ENCODE results near the gene MAS1.
"Not testable (repeated sequence)": the region's sequence is repeated elsewhere in the genome, so short reads cannot be mapped to it uniquely, and the experiment has no call there.

Gene MAS1

GRCh38 chr6:159854959-159855358, 35.8 kb upstream of the MAS1 start:
- ChIA-PET CTCF (interaction anchor here (1.3 kb wide), 1 partner anchor 89 kb away, joined by 3 read pairs; no protein-coding TSS in a partner anchor), POLR2A (no interaction called here)
- no peak for DNase-seq (ENCODE audit: extremely low spot score)
- no peak for TF ChIP-seq CTCF (IDR thresholded peaks at IDR 0.05; ENCODE audit: control extremely low read depth, extremely low read depth, low read depth, missing control alignments)

- no peak for TF ChIP-seq CTCF (IDR thresholded peaks at IDR 0.05; ENCODE audit: control extremely low read depth, extremely low read depth, low read depth, missing control alignments)
- DNase-seq (ENCODE audit: extremely low spot score): no peak
- CTCF ChIA-PET: interaction anchor here (1.6 kb wide), 1 partner anchor 12 kb away, joined by 4 read pairs; no protein-coding TSS in a partner anchor
- POLR2A ChIA-PET: no interaction called here
These were observed 32.5 kb upstream of the MAS1 start for GRCh38 chr6:159858259-159858658.

DNA sequence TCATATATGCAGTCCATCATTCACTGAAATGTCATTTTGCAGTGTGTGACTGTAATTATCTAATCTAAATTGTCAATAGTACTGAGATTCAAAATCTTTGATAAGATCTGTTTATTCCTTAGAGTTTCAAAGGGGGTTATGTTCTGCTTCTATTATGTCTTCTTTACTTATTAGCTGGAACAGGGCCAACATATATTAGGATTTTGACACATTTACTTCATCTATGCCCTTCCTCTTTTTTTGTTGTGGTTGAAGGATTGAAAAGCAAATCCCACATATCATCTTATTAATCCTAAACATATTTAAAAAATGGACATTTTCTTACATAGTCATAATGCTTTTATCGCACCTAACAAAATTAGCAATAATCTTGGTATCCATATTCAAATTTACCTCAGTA, 30.3 kb upstream of the MAS1 start:
- TF ChIP-seq CTCF (IDR thresholded peaks at IDR 0.05; ENCODE audit: control extremely low read depth, extremely low read depth, low read depth, missing control alignments): no peak
- CTCF ChIA-PET: interaction anchor here (1.0 kb wide), 1 partner anchor 9 kb away, joined by 3 read pairs; no protein-coding TSS in a partner anchor
- POLR2A ChIA-PET: no interaction called here
- no peak for DNase-seq (ENCODE audit: extremely low spot score)

- ChIA-PET POLR2A (no interaction called here), CTCF (interaction anchor here (0.9 to 1.6 kb wide), 3 partner anchors 43 to 672 kb away, joined by 3 read pairs; no protein-coding TSS in a partner anchor)
- no peak for TF ChIP-seq CTCF (IDR thresholded peaks at IDR 0.05; ENCODE audit: control extremely low read depth, extremely low read depth, low read depth, missing control alignments)
- DNase-seq (ENCODE audit: extremely low spot score): no peak
These were observed 28.7 kb upstream of the MAS1 start for GRCh38 chr6:159862103-159862502.

GRCh38 chr6:159863341-159863740, 27.4 kb upstream of the MAS1 start:
- TF ChIP-seq CTCF (IDR thresholded peaks at IDR 0.05; ENCODE audit: control extremely low read depth, extremely low read depth, low read depth, missing control alignments): peak; percentile 49
- POLR2A ChIA-PET: not testable (repeated sequence)
- CTCF ChIA-PET: interaction anchor here (0.6 to 1.7 kb wide), 19 partner anchors 10 to 671 kb away, joined by 3 to 21 read pairs (median 3); no protein-coding TSS in a partner anchor
- DNase-seq (ENCODE audit: extremely low spot score): peak; percentile 65

- ChIA-PET POLR2A (no interaction called here), CTCF (interaction anchor here (1.7 to 2.5 kb wide), 2 partner anchors 12 to 590 kb away, joined by 4 to 9 read pairs; no protein-coding TSS in a partner anchor)
- DNase-seq (ENCODE audit: extremely low spot score): no peak
- no peak for TF ChIP-seq CTCF (IDR thresholded peaks at IDR 0.05; ENCODE audit: control extremely low read depth, extremely low read depth, low read depth, missing control alignments)
These were observed 25.4 kb upstream of the MAS1 start for GRCh38 chr6:159865226-159865920.
